Heart left ventricle (tissue), 16 donors: ENCODE data around the gene NSF. TPM values are rescaled to one million over a fixed set of nuclear protein-coding genes. Genes with fewer than 3 reads are reported as not detected.

ENCODE experiments used
- ATAC-seq, 4 donors: fragments of 200-7000 bp; cut with Tn5 transposase; one replicate each; pipeline ENCODE4 v1.9.1; 2020 to 2022; ENCODE audit warnings: moderate library complexity in 4 of 4, mild to moderate bottlenecking in 3 of 4, moderate number of reproducible peaks in 1 of 4
- DNase-seq, 5 donors: peaks; one replicate each; pipeline ENCODE4 v3.0.0-alpha.2; 2020
- H3K27ac ChIP-seq, 12 donors: fragments of 200-600 bp; sonication (generic) in 4 of 12; one replicate each; pipeline versions ENCODE4 v1.5.0 to v1.8.0; 2016 to 2022; ENCODE audit warnings: mild to moderate bottlenecking in 2 of 12
- H3K27me3 ChIP-seq, 9 donors: fragments of 200-600 bp; sonication (generic) in 2 of 9; one replicate each; pipeline versions ENCODE4 v1.5.1 to v1.8.0; 2016 to 2022; ENCODE audit warnings: mild to moderate bottlenecking in 3 of 9
- H3K36me3 ChIP-seq, 9 donors: fragments of 200-600 bp; sonication (generic) in 2 of 9; one replicate each; pipeline versions ENCODE4 v1.5.0 to v1.8.0; 2018 to 2022; ENCODE audit warnings: mild to moderate bottlenecking in 2 of 9
- H3K4me1 ChIP-seq, 12 donors: fragments of 200-600 bp; sonication (generic) in 4 of 12; one replicate each; pipeline versions ENCODE4 v1.5.0 to v1.8.0; 2016 to 2022; ENCODE audit warnings: mild to moderate bottlenecking in 3 of 12
- H3K4me3 ChIP-seq, 12 donors: fragments of 200-600 bp; sonication (generic) in 4 of 12; one replicate each; pipeline versions ENCODE4 v1.5.0 to v1.8.0; 2017 to 2022; ENCODE audit warnings: mild to moderate bottlenecking in 9 of 12, moderate library complexity in 4 of 12
- H3K9me3 ChIP-seq, 12 donors: fragments of 200-600 bp; sonication (generic) in 4 of 12; one replicate each; pipeline versions ENCODE4 v1.5.0 to v1.8.0; 2016 to 2022; ENCODE audit warnings: mild to moderate bottlenecking in 1 of 12
- POLR2A ChIP-seq, 2 donors: fragments of 450-650 bp; IDR thresholded peaks; one replicate each; pipeline ENCODE4 v1.6.1; 2017; ENCODE audit warnings: antibody characterized with exemption in 2 of 2, mild to moderate bottlenecking in 2 of 2, moderate library complexity in 2 of 2
- WGBS, 4 donors: extraction: QIAGEN DNeasy Blood & Tissue Kit in 2 of 4; methylation state at CpG; one replicate each; pipeline versions ENCODE4 v1.1.5 to v1.1.7; 2013 to 2018; 5-methylcytosine and 5-hydroxymethylcytosine counted together
- intact Hi-C, 10 donors: fragments of 100-400 bp; cut with DNase I; formaldehyde crosslinking; loops; one replicate each; pipeline versions ENCODE4 v1.11.1 to v1.14.2; 2022
- polyA plus RNA-seq, 2 donors: library from polyadenylated mRNA; stranded (reverse); fragments of 200-250 nt; gene quantifications; one replicate each; pipeline ENCODE4 v1.2.3, GENCODE V29; 2013
- total RNA-seq, 9 donors: library from RNA; depleted of rRNA in 2 of 9; stranded (reverse); fragments of >200 nt in 2 of 9; fragmentation: NEBNext Ultra II Directional in 3 of 9; extraction: Animal tissue kit (Norgen Biotek cat#: 25700) in 3 of 9; gene quantifications; one replicate each; pipeline versions ENCODE4 v1.1.0 to v1.2.4, GENCODE V29; 2016 to 2023
- TF ChIP-seq, protein P1 (sequence below), 12 donors: fragments of 200-600 bp; sonication (generic) in 4 of 12; IDR thresholded peaks; one replicate each; pipeline versions ENCODE4 v1.5.0 to v1.8.0; 2018 to 2022; ENCODE audit warnings: antibody characterized with exemption in 12 of 12, mild to moderate bottlenecking in 5 of 12
- donor health status: ischemic (EF 13 %, LVEDD 7.1; RV severe dilation, severe dysfunction).
- donor health status: healthy with polysubstance abuse.
- donor health status: DM: no; HTN: yes; CAD: no.
- donor health status: DM: no; HTN: no; CAD: no.
- donor health status: ischemic (EF 25% LVEDD 6.9; RV normal size, moderate dysfunction).
- donor health status: ischemic (EF 25% LVEDD 5.7; RV mildly dilated, moderate dysfunction).
- donor health status: healthy.
- donor health status: DM: yes; HTN: yes; CAD: no.
- donor health status: ischemic (EF 35%, LVEDD 5.7; RV mildly dilated, moderate dysfunction).
- donor health status: nonischemic (EF 11% LVEDD 7.7; RV severe dilation, severe dysfunction).
- donor health status: DM: yes; HTN: yes; CAD: no.
- donor health status: PGD.
- donor health status: ischemic (EF 29% LVEDD 5.4; RV normal size, mild dysfunction).
- donor health status: nonischemic (EF 23%, LVEDD 6.1; RV moderate dilation, normal function).

Gene NSF
- total and polyA plus RNA-seq, 11 donors = 5.4 to 33.9 (median 21.0) TPM

DNA sequence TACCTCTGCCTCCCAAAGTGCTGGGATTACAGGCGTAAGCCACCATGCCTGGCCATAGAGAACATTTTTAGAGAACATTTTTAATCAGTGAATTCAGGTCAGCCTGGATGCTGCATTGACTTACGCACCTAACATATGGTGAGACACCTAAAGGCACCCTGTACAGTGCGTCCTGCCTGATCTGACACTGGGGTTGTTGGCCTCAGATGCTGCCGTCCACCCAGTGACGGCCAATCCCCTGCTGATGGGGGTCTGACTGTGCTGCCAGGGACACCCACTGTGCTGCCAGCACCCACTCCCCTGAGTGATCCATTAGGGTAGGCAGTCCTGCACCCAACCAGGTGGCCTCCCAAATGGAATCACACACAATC is 189.5 kb downstream of the NSF start:
- H3K27me3 ChIP-seq = peaks cover 0 to 4% (median 0%) of the 10 kb centered on the region in 9 donors
- no peaks in the 10 kb centered on the region for H3K36me3 ChIP-seq
- no peak overlapping the region for H3K27ac ChIP-seq
- 93 to 100% (median 94%) methylated on average over 5 of the region's 5 CpGs for whole genome bisulfite sequencing, 4 donors
- no peak overlapping the region for H3K4me3 ChIP-seq
- H3K4me1 ChIP-seq = no peaks in the 10 kb centered on the region
- ATAC-seq = no peak
- TF ChIP-seq, protein P1, sequence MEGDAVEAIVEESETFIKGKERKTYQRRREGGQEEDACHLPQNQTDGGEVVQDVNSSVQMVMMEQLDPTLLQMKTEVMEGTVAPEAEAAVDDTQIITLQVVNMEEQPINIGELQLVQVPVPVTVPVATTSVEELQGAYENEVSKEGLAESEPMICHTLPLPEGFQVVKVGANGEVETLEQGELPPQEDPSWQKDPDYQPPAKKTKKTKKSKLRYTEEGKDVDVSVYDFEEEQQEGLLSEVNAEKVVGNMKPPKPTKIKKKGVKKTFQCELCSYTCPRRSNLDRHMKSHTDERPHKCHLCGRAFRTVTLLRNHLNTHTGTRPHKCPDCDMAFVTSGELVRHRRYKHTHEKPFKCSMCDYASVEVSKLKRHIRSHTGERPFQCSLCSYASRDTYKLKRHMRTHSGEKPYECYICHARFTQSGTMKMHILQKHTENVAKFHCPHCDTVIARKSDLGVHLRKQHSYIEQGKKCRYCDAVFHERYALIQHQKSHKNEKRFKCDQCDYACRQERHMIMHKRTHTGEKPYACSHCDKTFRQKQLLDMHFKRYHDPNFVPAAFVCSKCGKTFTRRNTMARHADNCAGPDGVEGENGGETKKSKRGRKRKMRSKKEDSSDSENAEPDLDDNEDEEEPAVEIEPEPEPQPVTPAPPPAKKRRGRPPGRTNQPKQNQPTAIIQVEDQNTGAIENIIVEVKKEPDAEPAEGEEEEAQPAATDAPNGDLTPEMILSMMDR (IDR thresholded peaks at IDR 0.05) = no peak
- no peak for TF ChIP-seq POLR2A (IDR thresholded peaks at IDR 0.05)
- intact Hi-C loops = loop anchor here in 1 of 10 donors (10.0 kb wide), 1 partner anchor 55 kb away; no protein-coding TSS in a partner anchor
- DNase-seq = peak in 2 of 5 donors; percentile 5 to 14
- H3K9me3 ChIP-seq = no peaks in the 10 kb centered on the region

DNA sequence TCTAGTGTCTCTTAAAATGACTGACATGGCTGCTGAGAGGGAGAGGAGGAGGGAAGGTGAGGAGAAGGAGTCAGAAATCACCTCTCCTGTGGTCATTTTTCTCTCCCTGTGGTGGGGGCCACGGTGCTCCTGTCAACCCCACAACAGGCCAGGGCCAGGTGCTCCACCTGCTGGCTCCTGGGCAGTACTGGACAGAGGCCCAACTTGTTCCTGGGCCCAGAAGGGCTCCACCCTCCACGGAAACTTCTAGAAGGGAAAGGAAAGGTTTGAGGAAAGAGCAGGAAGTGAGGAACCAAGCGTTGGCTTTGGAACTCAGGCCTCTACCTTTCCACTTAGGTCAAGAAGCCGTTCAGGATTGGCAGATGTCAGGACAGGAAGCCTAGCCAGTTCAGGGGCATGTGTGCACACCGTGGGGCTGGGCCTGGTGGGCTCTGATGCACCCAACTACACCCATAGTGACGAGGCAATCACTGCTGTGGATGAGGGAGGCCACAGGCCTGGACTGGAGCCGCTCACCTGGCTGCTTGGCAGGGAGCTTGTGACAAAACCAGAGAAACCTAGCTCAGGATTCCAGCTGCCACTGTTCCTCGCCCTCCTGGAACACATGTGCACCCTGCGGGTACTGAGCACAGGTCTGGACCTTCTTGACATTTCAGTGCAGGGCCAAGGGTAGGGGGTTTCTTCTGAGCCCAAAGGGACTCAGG is 191.9 kb downstream of the NSF start:
- no peaks in the 10 kb centered on the region for H3K36me3 ChIP-seq
- peaks cover 0 to 3% (median 0%) of the 10 kb centered on the region in 9 donors for H3K27me3 ChIP-seq
- no peaks in the 10 kb centered on the region for H3K4me1 ChIP-seq
- WGBS, 4 donors = 61 to 77% (median 71%) methylated on average over 5 to 9 of the region's 9 CpGs
- TF ChIP-seq, protein P1 (IDR thresholded peaks at IDR 0.05) = peak; percentile 21 to 60 (median 38)
- TF ChIP-seq POLR2A (IDR thresholded peaks at IDR 0.05) = no peak
- DNase-seq (no peak), ATAC-seq (peak in 3 of 4 donors; percentile 40 to 64 (median 47))
- no peak overlapping the region for H3K4me3 ChIP-seq
- H3K27ac ChIP-seq = no peak overlapping the region
- H3K9me3 ChIP-seq = no peaks in the 10 kb centered on the region
- intact Hi-C loops = loop anchor here in 1 of 10 donors (10.0 kb wide), 1 partner anchor 52 kb away; no protein-coding TSS in a partner anchor

DNA sequence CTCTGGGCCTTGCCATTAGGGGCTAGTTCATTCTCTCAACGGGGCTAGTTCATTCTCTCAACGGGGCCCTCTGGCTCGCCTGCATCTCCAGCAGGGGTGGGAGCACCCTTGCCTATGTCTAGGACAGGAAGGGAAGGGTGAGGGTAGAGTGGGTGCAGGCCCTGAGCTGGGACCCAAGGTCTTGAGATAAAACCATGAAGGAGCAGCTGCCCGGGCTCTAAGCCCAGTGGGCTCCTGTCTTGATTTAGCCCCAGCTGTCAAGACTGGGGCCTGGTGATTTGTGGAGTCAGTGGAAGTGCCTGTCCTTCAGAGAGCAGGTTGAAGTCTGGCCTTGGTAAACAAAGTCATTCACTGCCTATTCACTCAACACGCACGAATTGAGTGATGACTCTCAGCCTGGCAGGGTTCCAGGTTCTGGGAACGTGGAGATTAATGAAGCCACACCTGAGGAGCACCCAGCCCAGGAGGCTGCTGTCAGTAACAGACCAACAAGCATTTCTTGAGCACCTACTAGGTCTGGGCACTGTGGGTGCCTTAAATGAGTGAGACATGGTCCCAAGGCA is 192.6 kb downstream of the NSF start:
- H3K27me3 ChIP-seq = peaks cover 0 to 3% (median 0%) of the 10 kb centered on the region in 9 donors
- H3K4me1 ChIP-seq = no peaks in the 10 kb centered on the region
- ATAC-seq (no peak), DNase-seq (no peak)
- intact Hi-C loops = loop anchor here in 1 of 10 donors (10.0 kb wide), 1 partner anchor 52 kb away; no protein-coding TSS in a partner anchor
- WGBS, 4 donors = 47 to 69% (median 57%) methylated on average over 6 to 7 of the region's 7 CpGs
- no peak overlapping the region for H3K4me3 ChIP-seq
- H3K27ac ChIP-seq = no peak overlapping the region
- H3K36me3 ChIP-seq = no peaks in the 10 kb centered on the region
- H3K9me3 ChIP-seq = no peaks in the 10 kb centered on the region
- TF ChIP-seq POLR2A (IDR thresholded peaks at IDR 0.05) = no peak
- TF ChIP-seq, protein P1 (IDR thresholded peaks at IDR 0.05) = no peak

DNA sequence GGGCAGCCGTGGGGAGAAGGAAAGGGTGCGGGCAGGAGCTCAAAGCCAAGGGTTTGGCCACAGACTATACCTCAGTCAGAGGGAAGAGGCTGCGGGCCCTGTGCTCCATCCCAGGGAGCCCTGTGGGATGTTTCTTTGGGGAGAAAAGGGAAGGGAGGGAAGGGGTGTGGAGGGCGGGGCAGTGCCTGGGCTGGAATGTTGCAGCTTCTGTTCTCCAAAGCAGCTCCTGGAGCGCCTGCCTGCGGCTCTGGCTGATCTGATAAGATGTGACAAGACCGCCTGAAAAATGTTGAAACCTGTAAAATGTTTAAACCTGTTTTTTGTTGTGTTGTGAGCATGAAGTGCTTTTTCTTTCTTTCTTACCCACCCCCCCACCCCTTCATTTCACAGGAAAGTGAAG is 195.2 kb downstream of the NSF start:
- peaks cover 0 to 14% (median 0%) of the 10 kb centered on the region in 9 donors for H3K27me3 ChIP-seq
- H3K4me1 ChIP-seq = no peaks in the 10 kb centered on the region
- no peaks in the 10 kb centered on the region for H3K36me3 ChIP-seq
- ATAC-seq (no peak), DNase-seq (no peak)
- H3K27ac ChIP-seq = no peak overlapping the region
- TF ChIP-seq, protein P1 (IDR thresholded peaks at IDR 0.05) = no peak
- TF ChIP-seq POLR2A (IDR thresholded peaks at IDR 0.05) = no peak
- no peak overlapping the region for H3K4me3 ChIP-seq
- WGBS, 4 donors = 47 to 57% (median 53%) methylated on average over 6 to 7 of the region's 7 CpGs
- peaks cover 0 to 3% (median 0%) of the 10 kb centered on the region in 12 donors for H3K9me3 ChIP-seq
- intact Hi-C loops = loop anchor here in 1 of 10 donors (10.0 kb wide), 1 partner anchor 49 kb away; no protein-coding TSS in a partner anchor
